ENCODE data around the gene MATR3.

GRCh38 chr5:139379626-139380449 lies 86.3 kb downstream of the MATR3 start:
- TF ChIP-seq CTCF (IDR thresholded peaks at IDR 0.05) (no peak), POLR2A (IDR thresholded peaks at IDR 0.05) (no peak), POLR2AphosphoS5 (IDR thresholded peaks at IDR 0.05) (no peak)
